ENCODE measurements around the gene HOXD13.

The HOXD13 gene

GRCh38 chr2:176103194-176103593 is 10.7 kb downstream of the HOXD13 start:
- Histone ChIP-seq H3K9me2 (replicated peaks; ENCODE audit: control insufficient read depth, low read length) (no peaks in the 10 kb centered on the region), H3K4me1 (ENCODE audit: control insufficient read depth, low read length) (no peaks in the 10 kb centered on the region), H3K9me3 (ENCODE audit: control insufficient read depth, insufficient read depth, low read length) (no peaks in the 10 kb centered on the region), H3K4me2 (ENCODE audit: low read length) (no peak overlapping the region), H3K79me2 (ENCODE audit: control insufficient read depth, low read length) (no peaks in the 10 kb centered on the region), H3F3A (ENCODE audit: control insufficient read depth, insufficient read depth) (no peaks in the 10 kb centered on the region), H3K36me3 (ENCODE audit: control insufficient read depth, low read length) (no peaks in the 10 kb centered on the region), H3K4me3 (ENCODE audit: low read length) (no peak overlapping the region), H4K20me1 (ENCODE audit: control insufficient read depth, insufficient read depth, low read depth, low read length) (no peaks in the 10 kb centered on the region), H3K27ac (ENCODE audit: low read depth, low read length) (no peak overlapping the region), H3K27me3 (ENCODE audit: control insufficient read depth, low read length) (no peaks in the 10 kb centered on the region)
- TF ChIP-seq CTCF (IDR thresholded peaks at IDR 0.05; ENCODE audit: low read depth, low read length, poor library complexity, severe bottlenecking) (no peak), EZH2phosphoT487 (IDR thresholded peaks at IDR 0.05; ENCODE audit: borderline replicate concordance, low read length) (no peak)

- H3K27me3 ChIP-seq (ENCODE audit: control insufficient read depth, low read length), result no peaks in the 10 kb centered on the region
- no peaks in the 10 kb centered on the region for H3K9me3 ChIP-seq (ENCODE audit: control insufficient read depth, insufficient read depth, low read length)
- H3K4me2 ChIP-seq (ENCODE audit: low read length), result no peak overlapping the region
- H3K79me2 ChIP-seq (ENCODE audit: control insufficient read depth, low read length), result no peaks in the 10 kb centered on the region
- H3K4me1 ChIP-seq (ENCODE audit: control insufficient read depth, low read length), result no peaks in the 10 kb centered on the region
- H3K27ac ChIP-seq (ENCODE audit: low read depth, low read length), result no peak overlapping the region
- H3K9me2 ChIP-seq (replicated peaks; ENCODE audit: control insufficient read depth, low read length), result no peaks in the 10 kb centered on the region
- TF ChIP-seq CTCF (IDR thresholded peaks at IDR 0.05; ENCODE audit: low read depth, low read length, poor library complexity, severe bottlenecking) (no peak), EZH2phosphoT487 (IDR thresholded peaks at IDR 0.05; ENCODE audit: borderline replicate concordance, low read length) (no peak)
- H3K36me3 ChIP-seq (ENCODE audit: control insufficient read depth, low read length), result no peaks in the 10 kb centered on the region
- H3F3A ChIP-seq (ENCODE audit: control insufficient read depth, insufficient read depth), result no peaks in the 10 kb centered on the region
- H3K4me3 ChIP-seq (ENCODE audit: low read length), result no peak overlapping the region
- no peaks in the 10 kb centered on the region for H4K20me1 ChIP-seq (ENCODE audit: control insufficient read depth, insufficient read depth, low read depth, low read length)
These were observed 11.3 kb downstream of the HOXD13 start for GRCh38 chr2:176103742-176104315.

- Histone ChIP-seq H3K4me2 (ENCODE audit: low read length) (no peak overlapping the region), H3K9me2 (replicated peaks; ENCODE audit: control insufficient read depth, low read length) (no peaks in the 10 kb centered on the region)
These were observed 12.0 kb downstream of the HOXD13 start for GRCh38 chr2:176104316-176105077.

More at GRCh38 chr2:176104316-176105077, 12.0 kb downstream of the HOXD13 start:
- Histone ChIP-seq H3K4me3 (ENCODE audit: low read length) (no peak overlapping the region), H3K36me3 (ENCODE audit: control insufficient read depth, low read length) (no peaks in the 10 kb centered on the region), H3K27ac (ENCODE audit: low read depth, low read length) (no peak overlapping the region), H3K4me1 (ENCODE audit: control insufficient read depth, low read length) (no peaks in the 10 kb centered on the region), H3K79me2 (ENCODE audit: control insufficient read depth, low read length) (no peaks in the 10 kb centered on the region), H3K27me3 (ENCODE audit: control insufficient read depth, low read length) (no peaks in the 10 kb centered on the region), H3F3A (ENCODE audit: control insufficient read depth, insufficient read depth) (no peaks in the 10 kb centered on the region), H4K20me1 (ENCODE audit: control insufficient read depth, insufficient read depth, low read depth, low read length) (no peaks in the 10 kb centered on the region), H3K9me3 (ENCODE audit: control insufficient read depth, insufficient read depth, low read length) (no peaks in the 10 kb centered on the region)
- TF ChIP-seq CTCF (IDR thresholded peaks at IDR 0.05; ENCODE audit: low read depth, low read length, poor library complexity, severe bottlenecking), result no peak
- no peak for TF ChIP-seq EZH2phosphoT487 (IDR thresholded peaks at IDR 0.05; ENCODE audit: borderline replicate concordance, low read length)
